ENCODE results near the gene PKP3.

PKP3 gene

GRCh38 chr11:406796-407650 lies 13.0 kb downstream of the PKP3 start:
- Histone ChIP-seq H3K79me2 (ENCODE audit: low read length) (no peaks in the 10 kb centered on the region), H3K4me1 (ENCODE audit: low read length) (peaks cover 4% of the 10 kb centered on the region; the same call in 1 of the 2 replicates), H3K36me3 (replicated peaks; ENCODE audit: insufficient read depth, low read length) (no peaks in the 10 kb centered on the region), H4K20me1 (ENCODE audit: insufficient read depth, low read length) (no peaks in the 10 kb centered on the region), H3K9ac (ENCODE audit: low read length) (no peak overlapping the region), H2AFZ (ENCODE audit: low read length) (peak overlapping the region; percentile 77), H3K9me3 (replicated peaks; ENCODE audit: insufficient read depth, low read length) (no peaks in the 10 kb centered on the region), H3K27me3 (replicated peaks; ENCODE audit: insufficient read depth, low read length) (peaks cover 55% of the 10 kb centered on the region), H3K4me2 (ENCODE audit: low read depth, low read length) (peak overlapping the region; percentile 90), H3K4me3 (ENCODE audit: low read length) (peak overlapping the region; percentile 55), H3F3A (ENCODE audit: insufficient read depth, low read length) (no peaks in the 10 kb centered on the region), H3K9me2 (replicated peaks; ENCODE audit: insufficient read depth, low read length) (no peaks in the 10 kb centered on the region), H3K27ac (ENCODE audit: low read length) (no peak overlapping the region; the same call in 1 of the 2 replicates)
- peak; percentile 93 for DNase-seq
- TF ChIP-seq EZH2phosphoT487 (IDR thresholded peaks at IDR 0.05; ENCODE audit: low read length): no peak
- peak; percentile 24 for TF ChIP-seq CTCF (IDR thresholded peaks at IDR 0.05; ENCODE audit: low read length)

GRCh38 chr11:407651-408123 lies 13.7 kb downstream of the PKP3 start:
- H3F3A ChIP-seq (ENCODE audit: insufficient read depth, low read length): no peaks in the 10 kb centered on the region
- peaks cover 57% of the 10 kb centered on the region for H3K27me3 ChIP-seq (replicated peaks; ENCODE audit: insufficient read depth, low read length)
- H4K20me1 ChIP-seq (ENCODE audit: insufficient read depth, low read length): no peaks in the 10 kb centered on the region
- no peaks in the 10 kb centered on the region for H3K79me2 ChIP-seq (ENCODE audit: low read length)
- H3K4me3 ChIP-seq (ENCODE audit: low read length): no peak overlapping the region
- no peak overlapping the region for H3K9ac ChIP-seq (ENCODE audit: low read length)
- TF ChIP-seq EZH2 (optimal IDR thresholded peaks at IDR 0.05; ENCODE audit: low read depth, low read length) (no peak), CTCF (IDR thresholded peaks at IDR 0.05; ENCODE audit: low read length) (no peak), EZH2phosphoT487 (IDR thresholded peaks at IDR 0.05; ENCODE audit: low read length) (no peak)
- no peaks in the 10 kb centered on the region for H3K9me2 ChIP-seq (replicated peaks; ENCODE audit: insufficient read depth, low read length)
- no peak overlapping the region for H2AFZ ChIP-seq (ENCODE audit: low read length)
- H3K4me2 ChIP-seq (ENCODE audit: low read depth, low read length): no peak overlapping the region
- no peaks in the 10 kb centered on the region for H3K36me3 ChIP-seq (replicated peaks; ENCODE audit: insufficient read depth, low read length)
- no peak for DNase-seq
- H3K4me1 ChIP-seq (ENCODE audit: low read length): peaks cover 4% of the 10 kb centered on the region; the same call in 1 of the 2 replicates
- H3K9me3 ChIP-seq (replicated peaks; ENCODE audit: insufficient read depth, low read length): no peaks in the 10 kb centered on the region
- no peak overlapping the region for H3K27ac ChIP-seq (ENCODE audit: low read length)

GRCh38 chr11:408154-409007 lies 14.4 kb downstream of the PKP3 start:
- no peaks in the 10 kb centered on the region for H3K79me2 ChIP-seq (ENCODE audit: low read length)
- no peak overlapping the region for H3K27ac ChIP-seq (ENCODE audit: low read length)
- no peaks in the 10 kb centered on the region for H3F3A ChIP-seq (ENCODE audit: insufficient read depth, low read length)
- no peaks in the 10 kb centered on the region for H3K9me2 ChIP-seq (replicated peaks; ENCODE audit: insufficient read depth, low read length)
- no peak overlapping the region for H3K4me2 ChIP-seq (ENCODE audit: low read depth, low read length)
- no peaks in the 10 kb centered on the region for H4K20me1 ChIP-seq (ENCODE audit: insufficient read depth, low read length)
- H2AFZ ChIP-seq (ENCODE audit: low read length): no peak overlapping the region
- H3K36me3 ChIP-seq (replicated peaks; ENCODE audit: insufficient read depth, low read length): no peaks in the 10 kb centered on the region
- no peak overlapping the region for H3K9ac ChIP-seq (ENCODE audit: low read length)
- no peak for TF ChIP-seq EZH2phosphoT487 (IDR thresholded peaks at IDR 0.05; ENCODE audit: low read length)
- TF ChIP-seq CTCF (IDR thresholded peaks at IDR 0.05; ENCODE audit: low read length): no peak
- no peak for TF ChIP-seq EZH2 (optimal IDR thresholded peaks at IDR 0.05; ENCODE audit: low read depth, low read length)
- peaks cover 62% of the 10 kb centered on the region for H3K27me3 ChIP-seq (replicated peaks; ENCODE audit: insufficient read depth, low read length)
- peaks cover 4% of the 10 kb centered on the region; the same call in 1 of the 2 replicates for H3K4me1 ChIP-seq (ENCODE audit: low read length)
- H3K4me3 ChIP-seq (ENCODE audit: low read length): no peak overlapping the region
- H3K9me3 ChIP-seq (replicated peaks; ENCODE audit: insufficient read depth, low read length): no peaks in the 10 kb centered on the region
- DNase-seq: no peak
